ENCODE results near the gene SUSD1. TPM values are rescaled to one million over a fixed set of nuclear protein-coding genes. Genes with fewer than 3 reads are reported as not detected.
A peak's percentile ranks its signal among the peaks of the same experiment; 100 is the strongest.

The SUSD1 gene
- total RNA-seq, 2 donors from 2014 or later: 11.8 to 23.7 TPM

- H3K9me3 ChIP-seq (ENCODE audit: control insufficient read depth, low read length, poor library complexity, severe bottlenecking): no peaks in the 10 kb centered on the region
- Mint-ChIP-seq H3K4me1 (peaks cover 36% of the 10 kb centered on the region), H3K4me3 (no peak overlapping the region), H3K27ac (peak overlapping the region; percentile 65), H3K27me3 (no peaks in the 10 kb centered on the region), H3K36me3 (ENCODE audit: low read depth) (no peaks in the 10 kb centered on the region)
- ATAC-seq (no peak), DNase-seq (no peak)
Observed at GRCh38 chr9:112166176-112167140, 8.6 kb downstream of the SUSD1 start.

GRCh38 chr9:112162621-112163413, 12.3 kb downstream of the SUSD1 start:
- H3K27me3 Mint-ChIP-seq: no peaks in the 10 kb centered on the region
- H3K36me3 Mint-ChIP-seq (ENCODE audit: low read depth): no peaks in the 10 kb centered on the region
- H3K4me3 Mint-ChIP-seq: no peak overlapping the region
- H3K4me1 Mint-ChIP-seq: peaks cover 14% of the 10 kb centered on the region
- no peak for ATAC-seq
- DNase-seq: no peak
- no peaks in the 10 kb centered on the region for H3K9me3 ChIP-seq (ENCODE audit: control insufficient read depth, low read length, poor library complexity, severe bottlenecking)
- H3K27ac Mint-ChIP-seq: no peak overlapping the region

GRCh38 chr9:112159781-112160180, 15.3 kb downstream of the SUSD1 start:
- no peak for ATAC-seq
- peaks cover 9% of the 10 kb centered on the region for H3K4me1 Mint-ChIP-seq
- no peaks in the 10 kb centered on the region for H3K27me3 Mint-ChIP-seq
- no peak overlapping the region for H3K4me3 Mint-ChIP-seq
- H3K9me3 ChIP-seq (ENCODE audit: control insufficient read depth, low read length, poor library complexity, severe bottlenecking): no peaks in the 10 kb centered on the region
- H3K36me3 Mint-ChIP-seq (ENCODE audit: low read depth): peaks cover 6% of the 10 kb centered on the region
- H3K27ac Mint-ChIP-seq: peak overlapping the region; percentile 49
- DNase-seq: no peak

GRCh38 chr9:112158656-112159367, 16.3 kb downstream of the SUSD1 start:
- no peaks in the 10 kb centered on the region for H3K27me3 Mint-ChIP-seq
- H3K36me3 Mint-ChIP-seq (ENCODE audit: low read depth): peaks cover 6% of the 10 kb centered on the region
- no peak for DNase-seq
- no peak for ATAC-seq
- peak overlapping the region; percentile 61 for H3K27ac Mint-ChIP-seq
- H3K4me3 Mint-ChIP-seq: no peak overlapping the region
- no peaks in the 10 kb centered on the region for H3K9me3 ChIP-seq (ENCODE audit: control insufficient read depth, low read length, poor library complexity, severe bottlenecking)
- H3K4me1 Mint-ChIP-seq: peaks cover 9% of the 10 kb centered on the region

- H3K36me3 Mint-ChIP-seq (ENCODE audit: low read depth): peaks cover 6% of the 10 kb centered on the region
- H3K4me1 Mint-ChIP-seq: peaks cover 9% of the 10 kb centered on the region
- no peak for ATAC-seq
- no peaks in the 10 kb centered on the region for H3K9me3 ChIP-seq (ENCODE audit: control insufficient read depth, low read length, poor library complexity, severe bottlenecking)
- no peak overlapping the region for H3K4me3 Mint-ChIP-seq
- DNase-seq: no peak
- H3K27ac Mint-ChIP-seq: peak overlapping the region; percentile 61
- H3K27me3 Mint-ChIP-seq: no peaks in the 10 kb centered on the region
Observed at GRCh38 chr9:112157961-112158360, 17.1 kb downstream of the SUSD1 start.

- no peaks in the 10 kb centered on the region for H3K27me3 Mint-ChIP-seq
- H3K9me3 ChIP-seq (ENCODE audit: control insufficient read depth, low read length, poor library complexity, severe bottlenecking): no peaks in the 10 kb centered on the region
- no peak for DNase-seq
- H3K36me3 Mint-ChIP-seq (ENCODE audit: low read depth): peaks cover 6% of the 10 kb centered on the region
- no peak for ATAC-seq
- peaks cover 9% of the 10 kb centered on the region for H3K4me1 Mint-ChIP-seq
- H3K27ac Mint-ChIP-seq: no peak overlapping the region
- no peak overlapping the region for H3K4me3 Mint-ChIP-seq
Observed at GRCh38 chr9:112157087-112157486, 18.0 kb downstream of the SUSD1 start.

- H3K4me1 Mint-ChIP-seq: peaks cover 5% of the 10 kb centered on the region
- H3K4me3 Mint-ChIP-seq: no peak overlapping the region
- no peak for DNase-seq
- ATAC-seq: no peak
- no peak overlapping the region for H3K27ac Mint-ChIP-seq
- no peaks in the 10 kb centered on the region for H3K27me3 Mint-ChIP-seq
- no peaks in the 10 kb centered on the region for H3K9me3 ChIP-seq (ENCODE audit: control insufficient read depth, low read length, poor library complexity, severe bottlenecking)
- peaks cover 6% of the 10 kb centered on the region for H3K36me3 Mint-ChIP-seq (ENCODE audit: low read depth)
Observed at GRCh38 chr9:112149211-112149610, 25.9 kb downstream of the SUSD1 start.

- Mint-ChIP-seq H3K36me3 (ENCODE audit: low read depth) (peaks cover 8% of the 10 kb centered on the region), H3K4me1 (peaks cover 8% of the 10 kb centered on the region), H3K4me3 (no peak overlapping the region), H3K27ac (no peak overlapping the region), H3K27me3 (no peaks in the 10 kb centered on the region)
- no peaks in the 10 kb centered on the region for H3K9me3 ChIP-seq (ENCODE audit: control insufficient read depth, low read length, poor library complexity, severe bottlenecking)
- DNase-seq (no peak), ATAC-seq (no peak)
Observed at GRCh38 chr9:112145886-112146285, 29.2 kb downstream of the SUSD1 start.

GRCh38 chr9:112144807-112145206, 30.3 kb downstream of the SUSD1 start:
- Mint-ChIP-seq H3K27ac (no peak overlapping the region), H3K27me3 (no peaks in the 10 kb centered on the region), H3K36me3 (ENCODE audit: low read depth) (peaks cover 8% of the 10 kb centered on the region), H3K4me3 (no peak overlapping the region), H3K4me1 (peaks cover 8% of the 10 kb centered on the region)
- ATAC-seq: no peak
- DNase-seq: no peak
- H3K9me3 ChIP-seq (ENCODE audit: control insufficient read depth, low read length, poor library complexity, severe bottlenecking): no peaks in the 10 kb centered on the region

GRCh38 chr9:112142420-112142819, 32.7 kb downstream of the SUSD1 start:
- Mint-ChIP-seq H3K27me3 (no peaks in the 10 kb centered on the region), H3K36me3 (ENCODE audit: low read depth) (peaks cover 8% of the 10 kb centered on the region), H3K4me1 (peaks cover 8% of the 10 kb centered on the region), H3K4me3 (no peak overlapping the region), H3K27ac (no peak overlapping the region)
- no peak for DNase-seq
- H3K9me3 ChIP-seq (ENCODE audit: control insufficient read depth, low read length, poor library complexity, severe bottlenecking): no peaks in the 10 kb centered on the region
- no peak for ATAC-seq

GRCh38 chr9:112140936-112141335, 34.2 kb downstream of the SUSD1 start:
- H3K9me3 ChIP-seq (ENCODE audit: control insufficient read depth, low read length, poor library complexity, severe bottlenecking): no peaks in the 10 kb centered on the region
- peaks cover 2% of the 10 kb centered on the region for H3K4me1 Mint-ChIP-seq
- no peak for DNase-seq
- H3K36me3 Mint-ChIP-seq (ENCODE audit: low read depth): peaks cover 5% of the 10 kb centered on the region
- no peak for ATAC-seq
- H3K4me3 Mint-ChIP-seq: no peak overlapping the region
- H3K27ac Mint-ChIP-seq: no peak overlapping the region
- no peaks in the 10 kb centered on the region for H3K27me3 Mint-ChIP-seq

GRCh38 chr9:112137066-112137465, 38.0 kb downstream of the SUSD1 start:
- no peak for ATAC-seq

GRCh38 chr9:112135706-112136105, 39.4 kb downstream of the SUSD1 start:
- Mint-ChIP-seq H3K36me3 (ENCODE audit: low read depth) (peaks cover 4% of the 10 kb centered on the region), H3K4me3 (no peak overlapping the region), H3K27ac (no peak overlapping the region), H3K4me1 (no peaks in the 10 kb centered on the region), H3K27me3 (no peaks in the 10 kb centered on the region)
- DNase-seq (no peak), ATAC-seq (no peak)
- H3K9me3 ChIP-seq (ENCODE audit: control insufficient read depth, low read length, poor library complexity, severe bottlenecking): no peaks in the 10 kb centered on the region

More at GRCh38 chr9:112137066-112137465, 38.0 kb downstream of the SUSD1 start:
- Mint-ChIP-seq H3K4me3 (no peak overlapping the region), H3K27ac (no peak overlapping the region), H3K36me3 (ENCODE audit: low read depth) (peaks cover 4% of the 10 kb centered on the region), H3K27me3 (no peaks in the 10 kb centered on the region), H3K4me1 (no peaks in the 10 kb centered on the region)
- no peaks in the 10 kb centered on the region for H3K9me3 ChIP-seq (ENCODE audit: control insufficient read depth, low read length, poor library complexity, severe bottlenecking)
- no peak for DNase-seq
